Vein endothelial cell (primary cell): ENCODE results near the gene IFNA21. TPM values are rescaled to one million over a fixed set of nuclear protein-coding genes. Genes with fewer than 3 reads are reported as not detected.

Source experiments
- small RNA-seq: library from RNA; depleted of rRNA; stranded (forward); fragments of <200 nt; gene quantifications from one replicate; pipeline ENCODE3, GENCODE V24; 2012
- total RNA-seq: library from RNA; depleted of rRNA; stranded (reverse); fragments of >200 nt; gene quantifications from 2 replicates; pipeline ENCODE4 v1.2.3, GENCODE V29; 2012

Gene IFNA21
- total RNA-seq = not detected in 2 replicates

DNA sequence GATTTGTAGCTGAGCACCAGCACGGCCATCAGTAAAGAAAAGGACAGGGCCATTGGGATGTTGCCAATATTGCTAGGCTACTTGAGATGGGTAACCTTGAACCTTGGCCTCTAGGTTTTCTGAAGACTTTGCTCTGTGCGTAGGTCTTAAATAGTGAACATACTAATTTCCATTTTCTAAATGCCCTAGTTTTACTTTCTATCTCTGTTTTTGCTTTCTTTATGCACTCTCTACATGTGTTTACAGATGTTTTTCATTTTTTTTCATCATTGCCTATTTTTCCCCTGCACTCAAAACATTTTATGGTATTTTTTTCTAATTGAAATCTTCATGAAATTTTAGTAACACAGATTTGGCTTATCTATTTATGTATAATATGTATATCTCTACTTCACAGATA, at the start of gene IFNA21:
IFNA21 (minus strand) TSS at position 101 of the 400 bp plus-strand sequence; CDS start at position 53, 48 bp downstream.

DNA sequence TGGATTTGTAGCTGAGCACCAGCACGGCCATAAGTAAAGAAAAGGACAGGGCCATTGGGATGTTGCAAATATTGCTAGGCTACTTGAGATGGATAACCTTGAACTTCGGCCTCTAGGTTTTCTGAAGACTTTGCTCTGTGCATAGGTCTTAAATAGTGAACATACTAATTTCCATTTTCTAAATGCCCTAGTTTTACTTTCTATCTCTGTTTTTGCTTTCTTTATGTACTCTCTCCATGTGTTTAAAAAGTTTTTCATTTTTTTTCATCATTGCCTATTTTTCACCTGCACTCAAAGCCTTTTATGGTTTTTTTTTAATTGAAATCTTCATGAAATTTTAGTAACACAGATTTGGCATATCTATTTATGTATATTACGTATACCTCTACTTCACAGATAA, 40.6 kb upstream of the IFNA21 start, which contains the start of gene IFNA10:
IFNA10 (minus strand) TSS at position 101 of the 400 bp plus-strand sequence; CDS start at position 55, 46 bp downstream.

DNA sequence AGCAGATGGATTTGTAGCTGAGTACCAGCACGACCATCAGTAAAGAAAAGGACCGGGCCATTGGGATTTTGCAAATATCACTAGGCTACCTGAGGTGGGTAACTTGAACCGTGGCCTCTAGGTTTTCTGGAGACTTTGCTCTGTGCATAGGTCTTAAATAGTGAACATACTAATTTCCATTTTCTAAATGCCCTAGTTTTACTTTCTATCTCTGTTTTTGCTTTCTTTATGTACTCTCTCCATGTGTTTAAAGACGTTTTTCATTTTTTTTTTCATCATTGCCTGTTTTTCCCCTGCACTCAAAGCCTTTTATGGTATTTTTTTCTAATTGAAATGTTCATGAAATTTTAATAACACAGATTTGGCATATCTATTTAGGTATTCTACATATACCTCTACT, 35.6 kb upstream of the IFNA21 start, which contains the start of gene IFNA7:
IFNA7 (minus strand) TSS at position 101 of the 400 bp plus-strand sequence; CDS start at position 61, 40 bp downstream.

DNA sequence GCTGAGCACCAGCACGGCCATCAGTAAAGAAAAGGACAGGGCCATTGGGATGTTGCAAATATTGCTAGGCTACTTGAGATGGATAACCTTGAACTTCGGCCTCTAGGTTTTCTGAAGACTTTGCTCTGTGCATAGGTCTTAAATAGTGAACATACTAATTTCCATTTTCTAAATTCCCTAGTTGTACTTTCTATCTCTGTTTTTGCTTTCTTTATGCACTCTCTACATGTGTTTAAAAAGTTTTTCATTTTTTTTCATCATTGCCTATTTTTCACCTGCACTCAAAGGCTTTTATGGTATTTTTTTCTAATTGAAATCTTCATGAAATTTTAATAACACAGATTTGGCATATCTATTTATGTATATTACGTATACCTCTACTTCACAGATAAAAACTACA, 21.0 kb upstream of the IFNA21 start, which contains the start of gene IFNA4:
IFNA4 (minus strand) TSS at position 101 of the 400 bp plus-strand sequence; CDS start at position 45, 56 bp downstream.

DNA sequence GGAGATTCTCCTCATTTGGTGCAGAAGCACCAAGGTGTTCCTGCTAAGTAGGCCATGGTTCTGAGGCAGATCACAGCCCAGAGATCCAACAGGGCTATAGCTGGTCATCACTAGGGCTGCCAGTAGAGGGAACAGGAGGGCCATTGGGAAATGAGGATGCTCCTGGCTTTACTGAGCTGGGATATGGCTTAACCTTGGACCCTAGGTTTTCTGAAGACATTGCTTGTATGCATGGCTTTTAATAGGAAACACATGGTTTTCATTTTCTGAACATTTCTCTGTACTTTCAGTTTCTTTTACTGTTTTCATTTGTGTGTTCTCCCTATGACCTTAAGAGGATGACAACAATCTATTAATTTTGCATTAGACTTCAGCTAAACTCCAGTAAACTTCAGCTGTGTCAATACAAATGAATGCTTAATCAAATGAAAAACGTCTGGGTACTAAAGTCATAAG, 25.0 kb downstream of the IFNA21 start, which contains the start of gene IFNW1:
IFNW1 (minus strand) TSS at position 406 of the 456 bp plus-strand sequence; CDS start at position 144, 262 bp downstream.

Small RNA genes lying within 50 kb of the gene (small RNA-seq; reads per million reads assigned to genes)
- not detected for gene RF00019

Other genes with a start within 250 kb of the IFNA21 start
- 0.19 and 0.98 TPM in 2 replicates for gene HACD4, start 135.0 kb downstream of the IFNA21 start, total RNA-seq
- not detected in 2 replicates for gene IFNB1, start 88.7 kb downstream of the IFNA21 start, total RNA-seq
- not detected in 2 replicates for gene IFNW1, start 24.8 kb downstream of the IFNA21 start, total RNA-seq
- gene IFNA4, start 20.9 kb upstream of the IFNA21 start, total RNA-seq = not detected in 2 replicates
- not detected in 2 replicates for gene IFNA7, start 35.5 kb upstream of the IFNA21 start, total RNA-seq
- gene IFNA10, start 40.5 kb upstream of the IFNA21 start, total RNA-seq = not detected in 2 replicates
- gene IFNA16, start 50.7 kb upstream of the IFNA21 start, total RNA-seq = not detected in 2 replicates
- gene IFNA17, start 61.6 kb upstream of the IFNA21 start, total RNA-seq = not detected in 2 replicates
- not detected in 2 replicates for gene IFNA14, start 73.3 kb upstream of the IFNA21 start, total RNA-seq
- gene IFNA5, start 138.7 kb upstream of the IFNA21 start, total RNA-seq = not detected in 2 replicates
- 34.0 and 41.5 TPM in 2 replicates for gene KLHL9, start 168.7 kb upstream of the IFNA21 start, total RNA-seq
- not detected in 2 replicates for gene IFNA6, start 184.2 kb upstream of the IFNA21 start, total RNA-seq
- gene IFNA13, start 201.4 kb upstream of the IFNA21 start, total RNA-seq = not detected in 2 replicates
- gene IFNA2, start 218.7 kb upstream of the IFNA21 start, total RNA-seq = not detected in 2 replicates
- not detected in 2 replicates for gene IFNA8, start 242.5 kb upstream of the IFNA21 start, total RNA-seq